ENCODE measurements around the gene GPATCH4. TPM values are rescaled to one million over a fixed set of nuclear protein-coding genes. Genes with fewer than 3 reads are reported as not detected.

Gene GPATCH4
- total RNA-seq, 4 donors from 2014 or later = 30.2 to 77.5 (median 35.5) TPM

- DNase-seq (ENCODE audit: low spot score) (no peak), ATAC-seq (ENCODE audit: low FRiP score) (no peak)
- TF ChIP-seq CTCF (IDR thresholded peaks at IDR 0.05) = no peak
Observed at GRCh38 chr1:156565519-156565918, 35.8 kb downstream of the GPATCH4 start.

GRCh38 chr1:156560585-156561163 is 40.6 kb downstream of the GPATCH4 start:
- no peak for DNase-seq (ENCODE audit: low spot score)
- no peak for TF ChIP-seq CTCF (IDR thresholded peaks at IDR 0.05)
- no peak for ATAC-seq (ENCODE audit: low FRiP score)

GRCh38 chr1:156559797-156560385 is 41.4 kb downstream of the GPATCH4 start:
- ATAC-seq (ENCODE audit: low FRiP score) (no peak), DNase-seq (ENCODE audit: low spot score) (no peak)
- no peak for TF ChIP-seq CTCF (IDR thresholded peaks at IDR 0.05)

- DNase-seq (ENCODE audit: low spot score) (no peak), ATAC-seq (ENCODE audit: low FRiP score) (no peak)
- TF ChIP-seq CTCF (IDR thresholded peaks at IDR 0.05) = no peak
Observed at GRCh38 chr1:156559086-156559796, 42.0 kb downstream of the GPATCH4 start.

GRCh38 chr1:156556354-156556753 is 44.9 kb downstream of the GPATCH4 start:
- no peak for TF ChIP-seq CTCF (IDR thresholded peaks at IDR 0.05)
- ATAC-seq (ENCODE audit: low FRiP score) = no peak
- DNase-seq (ENCODE audit: low spot score) = no peak

GRCh38 chr1:156555715-156556114 is 45.6 kb downstream of the GPATCH4 start:
- ATAC-seq (ENCODE audit: low FRiP score) (no peak), DNase-seq (ENCODE audit: low spot score) (no peak)
- no peak for TF ChIP-seq CTCF (IDR thresholded peaks at IDR 0.05)

- ATAC-seq (ENCODE audit: low FRiP score) (no peak), DNase-seq (ENCODE audit: low spot score) (no peak)
- no peak for TF ChIP-seq CTCF (IDR thresholded peaks at IDR 0.05)
Observed at GRCh38 chr1:156554971-156555370, 46.3 kb downstream of the GPATCH4 start.

Data from omental fat pad (tissue), 4 donors.